ENCODE results near the gene PHLDB1.

The PHLDB1 gene

GRCh38 chr11:118640332-118641154 lies 33.1 kb downstream of the PHLDB1 start:
- no peak for DNase-seq (ENCODE audit: low read depth)

- DNase-seq (ENCODE audit: low read depth) = no peak
Observed at GRCh38 chr11:118641397-118642019, 34.1 kb downstream of the PHLDB1 start.

DNA sequence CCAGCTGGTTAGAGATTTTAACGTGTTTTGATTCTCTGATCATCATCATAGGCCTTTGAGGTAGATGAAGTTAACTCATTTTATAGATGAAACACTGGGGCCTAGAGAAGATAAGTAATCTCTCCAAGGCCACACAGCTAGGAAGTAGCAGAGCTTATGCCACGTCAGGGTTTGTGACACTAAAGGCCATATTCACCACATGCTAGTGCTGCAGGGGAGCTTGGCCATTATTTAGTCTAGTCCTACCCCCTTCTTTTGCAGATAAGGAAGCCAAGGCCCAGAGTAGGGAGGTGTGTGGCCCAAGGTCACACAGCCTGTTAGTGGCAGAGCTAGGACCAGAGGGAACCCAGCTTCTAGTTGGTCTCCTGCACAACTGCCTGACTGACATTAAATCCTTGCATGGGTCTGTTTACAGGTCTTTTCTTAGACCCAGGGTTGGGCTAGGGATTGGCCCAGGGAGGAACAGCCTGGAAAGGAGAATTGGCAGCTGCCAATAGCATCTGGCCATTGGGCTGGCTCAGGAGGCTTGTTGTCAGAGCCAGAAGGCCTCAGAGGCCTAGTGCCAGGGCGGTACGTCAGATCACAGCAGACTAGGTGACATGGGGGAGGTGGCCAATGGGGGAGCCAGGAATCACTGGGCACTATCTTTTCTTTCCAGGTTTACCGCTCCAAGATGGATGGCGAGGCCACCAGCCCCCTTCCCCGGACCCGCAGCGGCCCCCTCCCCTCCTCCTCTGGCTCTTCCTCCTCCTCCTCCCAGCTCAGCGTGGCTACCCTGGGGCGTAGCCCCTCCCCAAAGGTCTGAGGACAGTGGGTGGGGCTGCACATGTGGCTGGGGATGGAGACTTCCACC lies 36.0 kb downstream of the PHLDB1 start:
- no peak for DNase-seq (ENCODE audit: low read depth)

GRCh38 chr11:118643995-118644345 lies 36.6 kb downstream of the PHLDB1 start:
- DNase-seq (ENCODE audit: low read depth) = no peak

- DNase-seq (ENCODE audit: low read depth) = no peak
Observed at GRCh38 chr11:118644496-118644895, 37.1 kb downstream of the PHLDB1 start.

DNA sequence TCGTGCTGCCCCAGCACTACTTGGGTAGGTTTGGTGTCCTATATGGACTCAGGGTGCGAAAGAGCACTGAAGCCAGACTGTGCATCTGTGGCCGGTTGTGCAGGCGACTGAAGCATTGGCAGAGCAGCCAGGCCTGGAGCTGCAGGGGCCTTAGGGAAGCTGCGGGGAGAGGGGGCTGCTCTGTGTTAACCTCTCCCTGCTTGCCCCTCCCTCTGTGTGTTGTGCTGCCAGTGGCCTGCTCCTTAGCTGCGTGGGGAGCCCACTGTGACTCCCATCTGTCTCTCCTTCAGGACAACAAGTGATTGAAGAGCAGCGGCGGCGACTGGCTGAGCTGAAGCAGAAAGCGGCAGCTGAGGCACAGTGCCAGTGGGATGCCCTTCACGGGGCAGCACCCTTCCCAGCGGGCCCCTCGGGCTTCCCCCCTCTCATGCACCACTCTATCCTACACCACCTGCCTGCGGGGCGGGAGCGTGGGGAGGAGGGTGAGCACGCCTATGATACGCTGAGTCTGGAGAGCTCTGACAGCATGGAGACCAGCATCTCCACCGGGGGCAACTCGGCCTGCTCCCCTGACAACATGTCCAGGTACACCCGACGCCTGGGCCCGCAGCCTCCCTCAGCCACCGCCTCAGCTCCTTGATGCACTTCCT lies 37.8 kb downstream of the PHLDB1 start:
- no peak for DNase-seq (ENCODE audit: low read depth)

GRCh38 chr11:118646393-118646792 lies 39.0 kb downstream of the PHLDB1 start:
- no peak for DNase-seq (ENCODE audit: low read depth)

- DNase-seq (ENCODE audit: low read depth) = no peak
Observed at GRCh38 chr11:118648291-118648690, 40.9 kb downstream of the PHLDB1 start.

DNA sequence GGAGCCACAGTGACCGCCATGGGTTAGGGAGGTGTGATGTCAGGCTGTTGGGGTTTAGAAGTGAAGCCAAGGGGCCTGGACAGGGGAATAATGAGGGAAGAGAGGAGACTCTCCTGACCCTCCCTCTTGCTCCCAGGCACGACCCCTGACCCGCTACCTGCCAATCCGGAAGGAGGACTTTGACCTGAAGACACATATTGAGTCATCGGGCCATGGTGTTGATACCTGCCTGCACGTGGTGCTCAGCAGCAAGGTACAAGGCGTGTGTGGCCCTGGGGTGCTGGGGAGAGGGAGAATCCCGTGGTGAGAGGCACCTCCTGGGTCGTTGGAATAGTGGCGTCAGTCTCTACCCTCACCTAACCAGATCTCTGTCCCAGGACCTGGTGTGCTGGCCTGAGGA lies 42.5 kb downstream of the PHLDB1 start:
- DNase-seq (ENCODE audit: low read depth) = no peak

GRCh38 chr11:118650366-118650765 lies 43.0 kb downstream of the PHLDB1 start:
- DNase-seq (ENCODE audit: low read depth) = no peak

DNA sequence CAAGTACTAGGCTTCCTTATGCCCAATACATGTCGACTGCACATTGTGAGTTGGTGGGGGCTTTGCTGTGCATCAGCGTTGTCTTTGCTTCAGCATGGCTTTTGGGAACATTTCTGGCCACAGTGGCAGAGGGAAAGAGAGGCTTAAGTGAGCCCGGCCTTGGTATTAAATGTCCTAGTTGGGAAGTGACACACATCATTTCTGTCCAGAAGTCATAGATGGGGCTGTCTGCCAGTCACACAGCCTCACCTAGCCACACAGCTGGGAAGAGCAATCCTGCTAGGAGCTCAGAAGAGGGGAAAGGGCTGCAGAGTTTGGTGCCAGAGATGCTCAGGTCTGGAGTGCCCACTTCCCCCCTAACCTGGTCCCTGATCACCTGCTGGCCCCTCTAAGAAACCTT lies 44.4 kb downstream of the PHLDB1 start:
- no peak for DNase-seq (ENCODE audit: low read depth)

GRCh38 chr11:118652681-118653181 lies 45.3 kb downstream of the PHLDB1 start:
- no peak for DNase-seq (ENCODE audit: low read depth)

DNA sequence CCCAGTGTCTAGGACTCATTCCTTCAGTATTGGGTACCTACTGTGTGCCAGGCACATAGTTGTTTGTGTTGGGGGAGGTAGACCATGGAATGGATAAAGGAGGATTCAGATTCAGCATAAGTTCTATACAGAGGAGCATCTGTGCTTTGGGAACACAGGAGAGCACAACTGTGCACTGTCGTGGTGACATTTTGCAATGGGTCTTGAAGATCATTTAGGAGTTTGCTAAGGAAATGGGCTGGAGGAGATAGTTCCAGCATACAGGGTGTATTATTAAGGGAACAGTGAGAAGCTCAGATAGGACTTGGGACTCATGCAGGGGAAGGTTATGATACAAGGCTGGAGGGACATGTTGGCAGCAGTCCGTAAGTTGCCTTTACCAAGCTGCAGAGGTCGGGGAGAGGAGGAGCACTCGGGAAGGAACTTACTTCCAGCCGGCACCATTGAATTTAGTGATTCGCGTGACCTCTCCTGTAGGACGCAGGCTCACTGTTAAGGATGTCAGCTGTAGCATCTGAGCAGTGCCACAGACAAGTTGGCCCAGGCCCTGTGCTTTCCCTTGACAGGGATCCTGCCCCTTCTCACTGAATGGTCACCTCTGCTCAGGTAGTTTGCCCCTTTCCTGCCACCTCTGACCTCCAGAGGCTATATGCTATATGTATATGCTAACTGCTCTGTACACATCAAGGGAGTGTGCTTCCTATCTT lies 46.4 kb downstream of the PHLDB1 start:
- DNase-seq (ENCODE audit: low read depth) = no peak

- DNase-seq (ENCODE audit: low read depth) = no peak
Observed at GRCh38 chr11:118655486-118656190, 48.2 kb downstream of the PHLDB1 start.

DNA sequence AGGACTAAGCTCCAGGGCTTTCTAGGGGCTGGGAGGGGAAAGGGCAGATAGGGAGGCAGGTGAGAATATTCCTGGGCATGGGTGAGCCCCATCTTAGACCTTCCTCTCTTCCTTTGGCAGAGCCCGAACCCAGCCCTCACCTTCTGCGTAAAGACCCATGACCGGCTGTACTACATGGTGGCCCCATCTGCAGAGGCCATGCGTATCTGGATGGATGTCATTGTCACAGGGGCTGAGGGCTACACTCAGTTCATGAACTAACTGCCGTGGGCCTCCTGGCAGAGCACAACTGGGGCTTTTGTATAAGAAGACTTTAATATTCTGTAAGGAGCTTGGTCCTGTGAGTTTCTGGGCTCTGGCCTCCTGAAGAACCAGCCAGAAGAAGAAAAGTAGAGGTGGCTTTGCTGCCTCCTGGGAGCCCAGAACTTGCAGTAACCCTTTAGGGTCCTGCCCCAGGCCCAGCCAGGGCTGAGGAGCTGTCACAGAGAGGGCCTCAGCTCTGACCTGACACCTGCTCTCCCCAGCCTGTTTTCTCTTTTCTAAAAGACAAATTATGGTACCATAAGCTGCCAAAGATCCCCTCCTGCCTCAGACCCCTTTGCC lies 49.2 kb downstream of the PHLDB1 start:
- no peak for DNase-seq (ENCODE audit: low read depth)

GRCh38 chr11:118657238-118657637 lies 49.8 kb downstream of the PHLDB1 start:
- no peak for DNase-seq (ENCODE audit: low read depth)

- no peak for DNase-seq (ENCODE audit: low read depth)
Observed at GRCh38 chr11:118657709-118658428, 50.5 kb downstream of the PHLDB1 start.

DNA sequence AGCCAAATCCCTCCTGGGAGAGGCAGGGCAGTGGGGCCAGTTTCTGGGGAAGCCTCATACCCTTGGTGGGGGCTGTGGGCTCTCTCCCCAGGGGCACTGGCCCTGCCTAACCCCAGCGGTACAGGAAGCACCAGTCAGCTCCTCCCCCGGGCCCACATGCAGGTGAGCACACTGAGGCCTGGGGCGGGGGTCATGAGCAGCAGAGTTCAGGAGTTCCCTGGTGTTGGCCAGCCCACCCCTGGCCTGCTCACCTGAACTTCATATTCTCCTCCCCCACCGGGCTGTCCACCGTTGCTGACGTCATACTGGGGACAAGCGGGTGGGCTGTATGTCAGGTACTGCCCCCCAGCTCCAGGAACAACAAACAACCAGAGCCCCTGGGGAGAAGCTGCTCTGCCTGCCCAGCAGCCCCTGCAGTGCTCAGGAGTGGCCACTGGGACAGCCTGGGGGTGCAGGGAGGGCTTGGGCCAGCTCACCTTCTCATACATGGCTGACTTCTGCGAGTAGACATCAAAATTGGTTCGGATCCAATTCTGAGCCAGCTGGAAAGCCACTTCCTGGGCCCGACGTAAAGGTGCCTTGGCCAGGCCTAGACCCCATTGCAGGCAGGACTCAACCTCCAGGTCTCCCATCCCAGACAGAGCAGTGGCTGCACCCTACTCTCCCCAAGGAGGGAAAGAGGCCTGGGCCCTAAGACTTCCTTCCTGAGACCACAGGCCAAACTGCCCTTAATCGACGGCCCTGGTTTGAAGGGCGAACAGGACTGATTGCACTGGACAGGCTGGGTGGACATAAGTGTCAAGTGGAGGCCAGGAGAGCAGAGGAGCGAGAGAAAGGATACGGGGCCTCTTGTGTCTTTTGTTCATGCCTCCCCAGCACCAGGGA lies 51.3 kb downstream of the PHLDB1 start:
- no peak for DNase-seq (ENCODE audit: low read depth)

All from activated T-cell treated with anti-CD3 and anti-CD28 coated beads for 1 hour (primary cell).